ENCODE data around the gene PER2.
"Not testable (repeated sequence)": the region's sequence is repeated elsewhere in the genome, so short reads cannot be mapped to it uniquely, and the experiment has no call there.

The PER2 gene

DNA sequence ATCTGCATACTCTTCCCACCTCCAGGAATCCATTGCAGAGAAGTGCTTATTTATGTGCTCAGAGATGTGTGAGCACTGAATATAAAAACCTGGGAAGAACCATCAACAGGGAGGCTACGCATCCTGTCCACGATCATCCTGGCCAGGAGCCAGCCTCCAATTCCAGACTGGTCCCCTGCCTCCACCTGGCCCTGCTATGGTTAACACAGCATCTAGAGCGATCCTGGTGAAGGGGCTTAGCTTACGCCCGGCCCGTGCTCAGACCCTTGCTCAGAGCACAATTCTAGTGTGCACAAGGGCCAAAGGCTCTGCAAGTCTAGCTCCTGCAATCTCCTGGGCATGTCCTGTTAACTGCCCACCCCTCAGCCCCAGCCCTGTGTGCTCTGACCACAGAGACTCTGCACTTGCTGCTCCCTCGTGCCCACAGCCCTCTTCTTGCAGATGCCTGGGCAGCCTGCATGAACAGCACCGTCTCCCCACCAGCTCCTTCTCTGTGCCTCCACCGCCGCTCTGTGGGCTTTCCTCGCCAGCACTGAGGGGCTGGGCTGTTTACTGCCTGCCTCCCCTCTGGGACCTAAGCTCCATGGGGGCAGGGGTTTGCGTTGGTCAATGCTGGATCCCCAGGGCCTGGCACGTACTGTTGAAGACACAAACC, 6.5 kb downstream of the PER2 start:
- DNase-seq (ENCODE audit: low read depth): no peak
- in situ Hi-C loops (cut with HindIII; ENCODE audit: low sequenced_read_pairs): no loop called here
- no peak overlapping the region for H3K4me3 ChIP-seq (ENCODE audit: low read depth, low read length)
- TF ChIP-seq, protein P1, sequence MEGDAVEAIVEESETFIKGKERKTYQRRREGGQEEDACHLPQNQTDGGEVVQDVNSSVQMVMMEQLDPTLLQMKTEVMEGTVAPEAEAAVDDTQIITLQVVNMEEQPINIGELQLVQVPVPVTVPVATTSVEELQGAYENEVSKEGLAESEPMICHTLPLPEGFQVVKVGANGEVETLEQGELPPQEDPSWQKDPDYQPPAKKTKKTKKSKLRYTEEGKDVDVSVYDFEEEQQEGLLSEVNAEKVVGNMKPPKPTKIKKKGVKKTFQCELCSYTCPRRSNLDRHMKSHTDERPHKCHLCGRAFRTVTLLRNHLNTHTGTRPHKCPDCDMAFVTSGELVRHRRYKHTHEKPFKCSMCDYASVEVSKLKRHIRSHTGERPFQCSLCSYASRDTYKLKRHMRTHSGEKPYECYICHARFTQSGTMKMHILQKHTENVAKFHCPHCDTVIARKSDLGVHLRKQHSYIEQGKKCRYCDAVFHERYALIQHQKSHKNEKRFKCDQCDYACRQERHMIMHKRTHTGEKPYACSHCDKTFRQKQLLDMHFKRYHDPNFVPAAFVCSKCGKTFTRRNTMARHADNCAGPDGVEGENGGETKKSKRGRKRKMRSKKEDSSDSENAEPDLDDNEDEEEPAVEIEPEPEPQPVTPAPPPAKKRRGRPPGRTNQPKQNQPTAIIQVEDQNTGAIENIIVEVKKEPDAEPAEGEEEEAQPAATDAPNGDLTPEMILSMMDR (IDR thresholded peaks at IDR 0.05; ENCODE audit: low read depth, low read length, missing control alignments): no peak

DNA sequence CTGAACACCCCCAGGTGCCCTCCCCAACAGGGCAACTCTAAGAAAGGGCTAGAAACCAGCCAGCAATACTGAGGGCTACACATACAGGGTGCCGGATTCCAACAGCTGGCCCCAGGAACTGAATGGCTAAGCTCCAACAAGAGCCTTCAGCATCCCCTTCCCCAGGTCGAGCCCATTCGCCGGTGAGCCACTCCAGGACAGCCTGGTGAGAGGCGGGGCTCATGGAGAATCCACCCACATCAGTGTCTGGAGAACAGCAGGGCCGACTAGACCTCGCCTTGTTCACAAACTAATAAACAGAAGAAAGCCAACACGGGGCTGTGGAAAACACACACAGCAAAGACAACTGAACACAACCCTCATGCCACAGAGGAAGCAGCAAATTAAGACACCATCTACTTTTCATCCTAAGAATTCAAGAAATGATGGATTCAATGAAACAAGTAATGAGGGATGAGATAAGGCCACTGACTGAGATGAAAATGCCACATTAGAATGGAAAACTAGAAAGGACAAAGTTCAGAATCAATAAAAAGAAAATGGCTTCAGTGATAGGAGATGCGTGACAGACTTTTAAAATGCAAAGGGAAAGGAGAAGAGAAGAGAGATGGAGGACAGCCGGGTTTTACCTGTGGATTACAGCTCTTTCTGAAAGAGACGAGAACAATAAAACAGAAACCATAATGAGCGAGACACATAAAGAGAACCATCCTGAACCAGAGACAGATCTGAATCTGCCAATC, 8.2 kb downstream of the PER2 start:
- DNase-seq (ENCODE audit: low read depth): no peak
- TF ChIP-seq, protein P1 (IDR thresholded peaks at IDR 0.05; ENCODE audit: low read depth, low read length, missing control alignments): no peak
- in situ Hi-C loops (cut with HindIII; ENCODE audit: low sequenced_read_pairs): no loop called here
- no peak overlapping the region for H3K4me3 ChIP-seq (ENCODE audit: low read depth, low read length)

DNA sequence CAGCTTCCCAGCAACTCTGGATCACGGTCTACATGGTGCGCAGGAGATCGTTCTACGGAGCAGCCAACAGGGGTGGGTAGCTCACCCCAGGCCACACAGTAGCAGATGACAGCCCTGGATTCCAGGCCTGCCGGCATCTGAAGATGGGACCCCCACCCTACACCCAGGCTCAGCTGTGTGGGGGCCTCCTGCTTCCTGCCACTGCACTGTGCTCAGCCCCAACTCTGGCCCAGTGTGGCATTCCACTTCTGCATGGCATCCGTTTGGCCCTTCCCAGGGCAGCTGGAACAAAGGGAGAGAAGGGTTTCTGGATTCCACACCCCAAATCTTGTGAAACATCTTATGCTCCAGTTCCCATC, 9.1 kb downstream of the PER2 start:
- no peak overlapping the region for H3K4me3 ChIP-seq (ENCODE audit: low read depth, low read length)
- in situ Hi-C loops (cut with HindIII; ENCODE audit: low sequenced_read_pairs): no loop called here
- TF ChIP-seq, protein P1 (IDR thresholded peaks at IDR 0.05; ENCODE audit: low read depth, low read length, missing control alignments): no peak
- DNase-seq (ENCODE audit: low read depth): no peak

DNA sequence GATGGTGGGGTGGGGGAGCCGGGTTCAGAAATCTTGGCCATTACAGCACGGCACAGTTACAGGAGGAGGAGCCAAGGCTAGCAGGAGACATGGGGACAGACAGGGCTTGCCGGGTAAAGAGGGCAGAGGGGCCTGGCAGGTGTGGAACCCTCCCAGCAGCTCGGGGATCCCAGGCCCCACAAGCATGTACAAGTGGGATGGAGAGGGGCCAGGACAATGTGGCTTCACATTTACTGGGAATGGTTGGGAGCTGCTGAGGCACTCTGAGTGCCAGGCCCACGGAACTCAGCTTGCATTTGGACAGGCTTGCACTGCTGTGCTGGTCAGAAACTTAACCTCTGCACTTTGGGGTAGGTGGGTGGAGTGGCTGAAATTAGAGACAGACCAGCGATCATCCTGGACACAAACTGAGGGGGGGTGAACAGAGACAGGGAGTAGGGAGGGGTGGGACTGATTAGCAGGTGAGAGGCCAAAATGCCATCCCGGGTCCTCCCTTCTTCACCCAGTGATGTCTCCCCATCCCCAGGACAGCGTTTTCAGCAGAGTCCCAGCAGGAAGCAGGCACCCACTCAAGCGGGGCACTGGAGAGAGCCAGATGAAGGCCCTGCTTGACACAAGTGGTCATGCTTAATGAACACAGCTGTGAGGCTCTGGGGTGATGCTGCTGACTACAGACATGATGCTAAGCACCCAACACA, 9.6 kb downstream of the PER2 start:
- TF ChIP-seq, protein P1 (IDR thresholded peaks at IDR 0.05; ENCODE audit: low read depth, low read length, missing control alignments): no peak
- in situ Hi-C loops (cut with HindIII; ENCODE audit: low sequenced_read_pairs): no loop called here
- DNase-seq (ENCODE audit: low read depth): no peak
- no peak overlapping the region for H3K4me3 ChIP-seq (ENCODE audit: low read depth, low read length)

DNA sequence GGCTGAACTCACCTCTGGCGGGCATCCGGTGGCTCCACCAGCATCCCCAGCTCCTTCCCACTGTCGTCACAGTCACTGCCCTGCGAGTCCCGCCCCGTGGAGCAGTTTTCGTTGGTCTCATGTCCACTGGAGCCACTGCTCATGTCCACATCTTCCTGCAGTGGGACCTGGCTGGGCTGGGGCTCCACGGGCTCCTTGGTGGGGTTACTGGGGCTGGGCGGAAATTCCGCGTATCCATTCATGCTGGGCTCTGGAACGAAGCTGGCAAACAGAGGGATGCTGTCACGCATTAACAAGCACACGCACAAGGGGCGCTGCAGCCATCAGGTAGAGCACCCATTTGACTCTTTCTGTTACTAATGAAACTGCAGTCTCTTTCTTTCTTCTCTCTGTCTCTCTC, 10.7 kb downstream of the PER2 start:
- no peak for DNase-seq (ENCODE audit: low read depth)
- TF ChIP-seq, protein P1 (IDR thresholded peaks at IDR 0.05; ENCODE audit: low read depth, low read length, missing control alignments): peak; percentile 21
- in situ Hi-C loops (cut with HindIII; ENCODE audit: low sequenced_read_pairs): no loop called here

GRCh38 chr2:238274152-238274865, 14.1 kb downstream of the PER2 start:
- DNase-seq (ENCODE audit: low read depth): no peak
- TF ChIP-seq, protein P1 (IDR thresholded peaks at IDR 0.05; ENCODE audit: low read depth, low read length, missing control alignments): no peak
- no peak overlapping the region for H3K4me3 ChIP-seq (ENCODE audit: low read depth, low read length)
- in situ Hi-C loops (cut with HindIII; ENCODE audit: low sequenced_read_pairs): no loop called here

More for the DNA sequence above, 10.7 kb downstream of the PER2 start:
- no peak overlapping the region for H3K4me3 ChIP-seq (ENCODE audit: low read depth, low read length)

- DNase-seq (ENCODE audit: low read depth); in situ Hi-C loops (cut with HindIII; ENCODE audit: low sequenced_read_pairs); H3K4me3 ChIP-seq (ENCODE audit: low read depth, low read length): not testable (repeated sequence)
Measured at GRCh38 chr2:238273433-238273832, 15.0 kb downstream of the PER2 start.

All from astrocyte of the cerebellum (primary cell).